IPS DF 4.7 (cell line): ENCODE data around the gene LPAR2.
"Not testable (repeated sequence)": the region's sequence is repeated elsewhere in the genome, so short reads cannot be mapped to it uniquely, and the experiment has no call there.

Experiments
- DNase-seq: peaks from one replicate; pipeline ENCODE4 v3.0.0-alpha.2; 2013; ENCODE audit warnings: low spot score; ENCODE audit errors: extremely low read depth

LPAR2 gene

DNA sequence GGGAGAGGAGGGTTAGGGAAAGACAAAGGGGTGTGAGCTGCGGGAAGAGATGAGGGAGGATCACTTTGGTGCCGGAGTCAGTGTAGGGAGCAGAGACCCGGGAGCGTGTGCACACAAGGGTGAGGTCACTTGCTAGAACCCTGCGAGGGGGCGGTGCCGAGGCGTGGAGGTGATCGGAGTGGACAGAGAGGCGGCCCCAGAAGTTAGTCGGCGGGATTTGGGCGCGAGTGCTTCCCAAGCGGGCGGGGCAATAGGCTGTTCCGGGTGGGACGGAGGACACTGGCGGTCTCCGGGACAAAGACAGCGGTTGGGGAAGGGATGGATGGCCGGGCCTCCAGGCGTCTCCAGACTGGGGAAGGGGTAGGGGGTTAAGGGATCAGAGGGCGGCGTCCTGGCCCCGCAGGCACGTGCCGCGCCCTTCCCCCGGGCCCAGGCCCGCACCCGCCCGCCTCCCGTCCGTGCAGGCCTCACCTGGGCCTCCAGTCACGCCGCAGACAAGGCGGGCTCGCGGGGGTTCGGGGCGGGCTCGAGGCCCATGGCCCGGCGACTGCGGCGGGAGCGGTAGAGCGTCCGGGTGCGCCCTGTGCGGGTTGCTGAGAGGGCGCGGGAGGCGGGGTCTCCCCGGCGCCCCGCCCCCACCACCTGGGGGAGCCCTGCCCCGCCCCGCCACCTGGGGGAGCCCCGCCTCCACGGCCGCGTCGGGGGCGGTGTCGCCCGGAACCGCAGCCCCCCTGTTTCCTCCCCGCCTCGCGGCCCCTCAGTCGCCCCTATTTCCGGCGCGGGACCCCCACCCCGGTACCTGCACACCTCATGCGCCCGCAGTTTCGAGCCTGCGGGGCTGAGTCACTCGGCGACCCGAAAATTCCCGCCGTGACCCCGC, at the start of gene LPAR2:
TSS of gene LPAR2 (minus strand) at position 600 of the 880 bp plus-strand sequence. CDS start 945 bp downstream, outside the sequence.
- no peak for DNase-seq

- no peak for DNase-seq
Measured at GRCh38 chr19:19677579-19677978, 49.6 kb upstream of the LPAR2 start.

- no peak for DNase-seq
Measured at GRCh38 chr19:19674315-19674714, 46.3 kb upstream of the LPAR2 start.

GRCh38 chr19:19672816-19673215, 44.8 kb upstream of the LPAR2 start:
- no peak for DNase-seq

DNA sequence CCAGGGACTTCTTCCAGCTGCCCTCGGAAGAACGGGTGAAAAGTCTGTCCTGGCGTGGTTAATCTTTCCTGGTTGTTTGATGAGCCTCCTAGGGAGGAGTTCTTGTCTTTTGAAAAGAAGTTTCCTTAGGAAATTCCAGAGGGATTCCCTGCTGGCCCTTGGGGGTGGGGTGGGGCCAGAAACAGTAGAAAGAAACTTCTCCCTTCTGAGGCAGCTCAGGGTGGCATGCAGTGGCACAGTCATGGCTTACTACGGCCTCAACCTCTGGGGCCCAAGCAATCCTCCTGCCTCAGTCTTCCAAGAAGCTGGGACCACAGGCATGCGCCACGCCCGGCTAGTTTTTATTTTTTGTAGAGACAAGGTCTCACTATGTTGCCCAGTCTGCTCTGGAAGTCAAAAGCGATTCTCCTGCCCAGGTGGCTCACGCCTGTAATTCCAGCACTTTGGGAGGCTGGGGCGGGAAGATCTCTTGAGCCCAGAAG, 42.1 kb upstream of the LPAR2 start:
- DNase-seq, result no peak

DNA sequence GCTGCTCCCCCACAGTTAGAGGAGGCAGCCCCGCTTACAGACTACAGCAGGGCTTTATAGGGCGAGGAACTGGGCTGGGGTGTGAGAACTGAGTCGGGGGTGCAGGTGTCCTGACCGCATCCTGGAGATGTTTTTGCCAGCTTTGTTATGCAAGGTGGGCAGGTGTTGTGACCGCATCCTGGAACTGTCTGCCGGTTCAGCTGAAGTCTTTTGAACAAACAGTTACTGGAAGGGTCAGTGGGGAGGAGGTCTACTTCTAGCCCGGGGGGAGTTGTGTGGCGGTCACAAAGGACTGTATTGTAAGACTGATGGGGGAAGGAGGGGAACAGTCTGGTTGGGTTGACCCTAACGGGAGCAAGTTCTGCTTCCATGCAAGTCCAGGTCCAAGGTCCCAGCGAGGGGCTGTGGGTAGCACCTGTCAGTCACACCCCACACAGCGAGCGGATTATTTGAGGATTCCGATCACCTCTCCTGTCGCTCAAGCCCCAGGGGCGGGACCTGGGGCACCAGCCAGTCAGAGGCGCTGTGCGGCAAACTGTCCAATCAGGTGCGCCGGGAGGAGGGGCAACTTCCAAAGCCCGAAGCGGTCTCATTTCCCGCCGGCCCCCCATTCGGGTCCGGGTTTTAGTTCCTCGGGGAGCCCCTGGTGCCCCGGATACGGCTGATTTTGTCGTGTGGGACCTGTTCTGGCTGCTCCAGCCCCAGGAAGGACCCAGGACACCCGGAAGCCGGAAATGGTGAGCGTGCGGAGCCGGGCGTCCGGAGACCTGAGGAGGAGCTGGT, 40.4 kb upstream of the LPAR2 start, which contains the start of gene ZNF101:
TSS of gene ZNF101 (plus strand) at position 610 of the 783 bp plus-strand sequence. CDS start at position 735, 125 bp downstream.
- peak; percentile 84 for DNase-seq

DNA sequence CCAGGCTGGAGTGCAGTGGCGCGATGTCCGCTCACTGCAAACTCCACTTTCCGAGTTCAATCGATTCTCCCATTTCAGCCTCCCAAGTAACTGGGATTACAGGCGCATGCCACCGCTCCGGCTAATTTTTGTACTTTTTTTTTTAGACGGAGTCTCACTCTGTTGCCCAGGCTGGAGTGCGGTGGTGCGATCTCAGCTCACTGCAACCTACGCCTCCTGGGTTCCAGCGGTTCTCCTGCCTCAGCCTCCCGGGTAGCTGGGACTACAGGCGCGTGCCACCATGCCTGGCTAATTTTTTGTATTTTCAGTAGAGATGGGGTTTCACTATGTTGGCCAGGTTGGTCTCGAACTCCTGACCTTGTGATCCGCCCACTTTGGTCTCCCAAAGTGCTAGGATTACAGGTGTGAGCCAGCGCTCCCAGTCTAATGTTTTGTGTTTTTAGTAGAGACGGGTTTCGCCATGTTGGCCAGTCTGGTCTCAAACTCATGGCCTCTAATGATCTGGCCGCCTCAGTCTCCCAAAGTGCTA, 37.5 kb upstream of the LPAR2 start:
- not testable (repeated sequence) for DNase-seq

- peak; percentile 86 for DNase-seq
Measured at GRCh38 chr19:19663256-19664120, 35.5 kb upstream of the LPAR2 start, which contains the start of gene ATP13A1. Gene ATP13A1, minus strand, starts transcription at chr19:19663676. Its CDS starts 10 bp downstream, at chr19:19663666.

DNA sequence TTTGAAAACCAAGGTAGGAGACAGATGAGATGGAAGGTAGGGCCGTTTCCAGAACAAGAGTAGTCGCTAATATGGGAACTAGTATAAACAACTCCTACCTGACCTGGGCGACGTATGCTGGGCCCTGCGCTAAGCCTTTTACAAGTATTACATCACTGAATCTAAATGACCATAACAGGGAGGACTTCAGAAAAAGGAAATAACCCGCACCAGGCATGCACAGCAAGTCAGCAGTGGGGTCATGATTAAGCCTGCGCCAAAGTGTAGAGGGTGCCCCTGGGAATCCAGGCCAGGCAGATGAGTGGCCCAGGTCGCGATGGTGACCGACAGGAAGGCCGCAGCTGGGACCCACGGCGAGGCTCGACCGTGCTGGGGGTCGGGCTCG, 34.8 kb upstream of the LPAR2 start:
- DNase-seq, result no peak

GRCh38 chr19:19662344-19662743, 34.3 kb upstream of the LPAR2 start:
- no peak for DNase-seq

GRCh38 chr19:19661675-19662251, 33.7 kb upstream of the LPAR2 start:
- DNase-seq, result no peak

DNA sequence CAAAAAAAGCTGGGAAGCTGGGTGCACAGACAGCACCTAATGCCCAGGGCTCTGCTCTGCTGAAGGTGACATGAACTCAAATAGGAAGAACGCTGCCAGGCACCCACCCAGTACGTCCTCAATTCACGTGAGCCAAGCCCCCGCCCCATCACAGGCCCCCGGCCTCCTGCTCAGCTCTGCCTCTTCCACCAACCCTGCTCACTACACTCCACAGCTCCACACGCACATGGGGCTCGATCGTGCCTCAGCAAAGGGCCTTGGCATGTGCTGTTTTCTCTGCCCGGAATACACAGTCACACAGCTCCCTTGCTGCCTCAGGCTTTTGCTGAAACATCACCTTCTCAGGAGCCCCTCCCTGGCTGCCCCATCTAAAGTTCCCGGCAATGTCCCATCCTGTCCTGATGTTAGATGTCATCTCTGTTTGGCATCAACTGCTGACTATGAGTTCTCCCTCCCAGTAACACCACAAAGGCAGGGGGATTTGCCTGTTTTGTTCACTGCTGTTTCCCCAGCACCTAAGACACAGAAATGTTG, 33.2 kb upstream of the LPAR2 start:
- no peak for DNase-seq

DNA sequence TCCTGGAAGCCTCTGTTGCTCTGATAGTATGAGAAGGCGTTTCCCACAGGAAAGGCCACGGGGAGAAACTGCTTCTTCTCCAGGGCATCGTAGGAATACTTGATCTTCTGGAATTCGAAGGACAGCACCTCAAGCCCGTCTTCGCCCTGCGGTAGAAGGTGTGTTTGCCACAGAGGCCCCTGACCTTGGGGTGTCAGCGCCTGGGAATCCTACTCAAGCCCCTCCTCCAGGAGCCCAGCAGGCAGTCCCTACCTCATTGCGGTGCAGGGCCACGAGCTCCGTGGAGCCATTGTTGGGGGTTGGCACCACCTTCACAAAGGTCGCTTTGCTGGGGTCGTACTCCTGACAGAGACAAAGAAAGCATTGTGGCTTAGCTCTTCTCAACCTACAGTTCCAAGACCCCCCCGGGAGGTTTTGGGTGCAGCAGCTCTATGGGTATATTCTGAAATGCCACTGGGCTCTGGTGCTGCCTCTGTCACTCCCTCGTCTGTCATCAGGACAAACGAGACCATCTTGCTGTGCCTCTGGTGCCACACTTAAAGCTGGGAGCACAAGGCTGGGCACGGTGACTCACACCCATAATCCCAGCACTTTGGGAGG, 31.7 kb upstream of the LPAR2 start:
- DNase-seq, result no peak

DNA sequence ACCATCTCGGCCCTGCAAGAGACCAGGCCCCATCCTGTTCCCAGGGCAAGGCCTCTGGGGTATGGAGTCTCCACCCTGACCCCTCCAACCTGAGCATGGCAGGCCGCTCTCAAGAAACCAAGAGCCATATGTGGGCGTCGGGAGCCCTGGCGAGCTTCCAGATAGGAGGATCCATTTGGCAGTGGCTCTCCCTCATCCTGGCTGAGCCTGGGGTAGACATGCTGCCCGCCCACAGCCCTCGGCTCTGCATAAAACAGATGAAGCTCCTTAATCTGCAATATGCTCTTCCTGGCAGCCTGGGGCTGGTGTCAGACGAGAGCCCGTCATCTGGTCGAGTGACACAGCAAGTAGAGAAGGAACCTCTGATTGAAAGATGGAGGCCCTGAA, 29.4 kb upstream of the LPAR2 start:
- no peak for DNase-seq

GRCh38 chr19:19656451-19657396, 28.7 kb upstream of the LPAR2 start:
- no peak for DNase-seq

- DNase-seq, result no peak
Measured at GRCh38 chr19:19655641-19656343, 27.8 kb upstream of the LPAR2 start.

DNA sequence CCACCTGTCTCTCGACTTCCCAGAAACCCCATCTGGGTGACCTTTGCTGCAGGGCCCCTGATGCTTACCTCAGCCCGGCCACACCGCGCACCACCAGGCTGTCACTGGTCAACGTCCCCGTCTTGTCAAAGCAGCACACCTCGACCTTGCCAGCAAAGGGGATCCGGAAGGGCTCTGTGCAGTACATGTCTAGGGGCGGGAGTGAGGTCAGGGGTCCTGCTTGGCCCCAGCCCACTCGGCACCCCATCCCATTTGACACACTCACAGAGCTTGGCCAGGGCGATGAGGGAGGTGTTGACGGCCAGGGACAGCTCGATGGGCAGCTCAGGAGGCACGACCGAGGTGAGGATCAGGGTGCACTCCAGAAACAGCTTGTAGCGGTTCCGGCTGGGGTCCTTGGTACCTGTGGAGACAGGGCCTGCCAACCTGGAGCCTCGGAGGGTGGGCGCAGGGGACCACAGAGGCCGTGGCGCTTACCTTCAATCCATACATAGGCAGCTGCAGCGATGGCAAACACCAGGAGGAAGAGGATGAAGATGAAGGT, 27.1 kb upstream of the LPAR2 start:
- DNase-seq, result no peak

DNA sequence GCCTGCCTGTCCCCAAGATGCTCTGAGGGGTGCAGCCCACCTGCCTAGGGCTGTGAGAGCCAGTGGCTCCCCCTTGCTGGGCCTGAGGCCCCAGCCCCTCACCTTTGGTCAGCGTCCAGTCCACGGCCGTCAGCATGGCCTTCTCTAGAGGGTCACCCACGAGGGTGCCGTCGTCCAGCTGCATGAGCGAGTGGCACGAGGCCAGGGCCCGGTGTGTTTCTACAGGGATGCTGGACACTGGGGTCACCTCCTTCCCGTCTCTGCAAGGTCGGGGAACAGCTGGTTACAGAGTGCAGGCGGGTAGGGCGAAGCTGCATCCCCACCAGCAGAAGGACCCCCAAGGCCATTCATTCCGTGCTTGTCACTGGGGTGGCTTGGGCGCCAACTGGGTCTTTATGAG, 26.4 kb upstream of the LPAR2 start:
- DNase-seq, result no peak
